NCI-H2196 treated with DMSO at 0.1 percent for 48 hours (cell line): ENCODE measurements around the gene ING2.
A peak's percentile ranks its signal among the peaks of the same experiment; 100 is the strongest.

ENCODE experiments used
- DNase-seq: peaks from one replicate; lab custom pipeline; 2025; ENCODE audit not compliant: unreplicated experiment; lab: John Stamatoyannopoulos, UW

ING2 gene

DNA sequence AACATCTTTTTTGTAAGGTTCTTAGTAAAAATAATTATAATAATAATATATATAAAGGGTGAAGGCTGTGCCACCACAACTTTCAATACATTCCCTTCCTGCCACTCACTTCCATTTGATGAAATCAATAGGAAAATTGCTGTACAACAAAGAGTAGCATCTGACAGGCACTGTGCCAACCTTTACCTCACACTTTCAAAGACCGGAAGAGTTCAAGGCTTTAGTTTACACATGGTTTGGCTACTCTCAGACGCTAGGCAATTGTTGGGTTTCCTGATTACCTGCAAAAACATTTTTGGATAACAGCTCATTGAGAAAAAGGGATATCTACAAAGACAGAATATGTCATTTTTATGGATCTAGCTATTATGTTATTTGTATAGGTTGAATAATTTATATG lies 5.5 kb upstream of the ING2 start:
- DNase-seq = peak; percentile 48

DNA sequence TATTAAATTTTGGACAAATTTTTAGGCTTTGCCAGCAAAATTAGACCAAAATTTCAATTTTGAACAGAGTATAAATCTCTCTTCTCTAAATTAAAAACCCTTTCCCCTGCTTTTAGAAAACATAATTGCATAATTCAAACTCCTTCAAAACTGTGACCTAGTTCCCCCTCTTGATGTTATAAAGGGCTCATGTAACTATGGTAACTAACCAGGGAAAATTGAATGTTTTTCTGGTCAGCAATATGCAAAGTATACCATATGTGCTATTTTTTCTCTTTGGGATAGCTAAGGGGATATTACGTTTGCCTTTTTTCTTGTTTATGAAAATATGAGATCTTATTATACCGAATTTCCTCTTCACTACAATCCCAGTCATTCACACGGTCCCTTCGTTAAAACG lies 5.1 kb upstream of the ING2 start:
- no peak for DNase-seq

DNA sequence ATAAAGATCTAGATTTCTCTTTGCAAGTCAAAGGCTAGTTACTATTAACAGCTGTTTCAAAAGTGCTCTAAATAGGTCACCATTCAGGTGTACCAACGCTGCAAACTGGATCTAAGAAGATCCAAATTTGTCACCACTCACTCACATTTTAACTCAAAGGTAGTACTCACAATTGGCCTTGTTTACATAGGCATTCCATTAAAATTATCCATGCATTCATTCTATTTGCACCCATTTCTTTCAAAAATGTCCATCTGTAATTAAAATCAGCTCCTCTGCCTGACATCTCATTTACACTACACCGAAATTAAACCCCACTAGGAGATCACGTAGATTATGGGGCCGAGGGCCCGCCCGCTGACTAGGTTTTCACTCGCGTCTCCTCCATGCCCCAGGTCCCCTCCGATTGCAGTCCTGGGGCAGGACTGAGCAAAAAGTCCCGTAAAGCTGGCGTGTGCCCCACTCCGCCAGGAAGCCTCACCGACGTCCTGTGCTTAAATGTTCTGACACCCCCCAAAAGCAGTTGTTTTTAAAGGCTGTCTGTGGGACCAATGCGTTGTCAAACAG lies 1.3 kb upstream of the ING2 start:
- DNase-seq = no peak

DNA sequence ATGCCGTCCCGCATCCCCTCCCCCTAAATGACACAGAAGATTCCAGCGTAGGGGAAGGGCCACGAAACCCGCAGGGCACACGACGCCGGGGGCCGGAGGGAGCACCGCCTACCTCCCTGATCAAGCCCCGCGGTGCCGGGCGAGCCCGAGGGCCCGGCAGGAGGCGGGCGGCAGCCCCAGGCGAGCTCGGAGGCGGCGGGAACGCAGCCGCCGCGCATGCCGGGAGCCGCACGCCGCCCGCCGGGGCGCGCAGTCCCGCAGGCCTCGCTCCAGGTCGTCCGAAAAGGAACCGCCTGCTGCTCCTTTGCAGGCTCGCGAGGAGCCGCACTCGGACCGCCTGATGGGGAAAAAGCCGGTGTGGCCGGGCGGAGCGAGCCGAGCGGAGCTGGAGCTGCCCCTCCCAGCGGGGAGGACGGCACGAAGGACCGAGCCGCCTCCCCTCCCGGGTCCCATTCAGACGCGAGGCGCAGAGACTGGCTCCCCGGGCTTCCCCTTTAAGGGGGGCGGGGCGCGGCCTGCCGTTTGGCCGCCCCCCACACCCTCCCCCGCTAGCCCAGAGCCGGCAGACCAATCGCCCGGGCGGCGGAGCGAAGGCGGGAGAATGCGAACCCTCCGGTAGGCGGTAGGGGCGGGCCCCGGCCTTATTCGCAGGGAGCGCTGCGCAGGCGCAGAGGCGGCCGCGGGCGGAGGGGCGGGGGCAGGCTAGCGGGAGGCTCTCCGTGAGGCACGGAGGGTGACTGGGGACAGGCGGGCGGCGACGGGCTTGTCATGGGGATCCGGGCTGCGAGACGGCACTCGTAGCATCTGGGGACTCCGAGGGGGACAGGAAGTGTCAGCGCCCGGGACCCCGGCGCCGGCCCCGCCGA lies 561 bp upstream of the ING2 start:
- DNase-seq = peak; percentile 75

DNA sequence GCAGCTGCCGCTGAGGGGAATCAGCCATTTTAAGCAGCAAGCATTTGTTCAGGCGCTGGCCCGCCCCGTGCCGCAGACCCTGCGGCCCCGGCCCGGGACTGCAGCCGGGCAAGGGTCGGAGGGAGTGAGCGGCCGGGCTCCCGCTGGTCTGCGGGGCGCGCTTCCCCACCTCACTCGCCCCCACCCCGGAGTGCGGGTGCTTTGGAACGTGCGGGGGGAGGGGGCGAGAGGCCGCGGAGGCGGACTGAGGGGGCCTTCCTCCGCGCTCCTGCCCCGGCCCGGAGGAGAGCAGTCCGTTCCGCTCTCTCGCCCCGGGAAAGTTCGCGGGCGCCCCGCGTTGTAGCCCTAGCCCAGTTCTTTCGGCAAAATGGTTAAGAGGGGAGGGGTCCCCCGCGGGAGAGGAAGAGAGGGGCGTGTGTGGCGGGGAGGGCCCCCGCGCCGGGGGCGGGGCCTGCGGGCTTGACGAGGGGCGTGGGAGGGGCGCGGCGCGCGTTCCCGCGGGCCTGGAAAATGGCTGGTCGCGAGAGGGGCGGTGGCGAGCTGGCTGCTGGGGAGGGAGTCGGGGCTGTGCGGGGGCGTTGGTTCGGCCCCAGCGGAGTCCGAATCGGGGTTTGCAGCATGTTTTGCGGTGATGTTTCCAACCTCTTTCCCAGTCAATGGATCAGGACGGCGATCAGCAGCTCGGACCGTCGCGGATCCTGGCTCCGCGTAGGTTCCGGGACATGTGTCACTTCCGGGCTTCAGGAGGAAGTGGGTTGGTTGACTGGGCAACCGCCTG lies 942 bp downstream of the ING2 start:
- peak; percentile 33 for DNase-seq

DNA sequence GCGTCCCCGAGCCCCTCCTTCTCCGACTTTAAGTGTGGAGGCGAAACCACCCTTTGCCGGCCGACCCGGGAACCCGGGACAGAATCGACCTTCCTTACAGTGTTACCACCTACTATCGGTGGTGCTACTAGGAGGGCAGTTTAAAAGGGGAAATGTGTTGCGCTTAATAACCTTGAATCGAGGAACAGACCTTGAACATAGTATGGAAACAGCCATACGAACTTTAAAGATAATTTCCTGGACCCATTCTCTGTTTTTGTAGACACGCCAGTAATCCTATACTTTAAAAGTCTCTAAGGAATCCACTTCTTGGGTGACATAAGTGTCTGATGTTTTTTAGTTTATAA lies 1.5 kb downstream of the ING2 start:
- DNase-seq = no peak

DNA sequence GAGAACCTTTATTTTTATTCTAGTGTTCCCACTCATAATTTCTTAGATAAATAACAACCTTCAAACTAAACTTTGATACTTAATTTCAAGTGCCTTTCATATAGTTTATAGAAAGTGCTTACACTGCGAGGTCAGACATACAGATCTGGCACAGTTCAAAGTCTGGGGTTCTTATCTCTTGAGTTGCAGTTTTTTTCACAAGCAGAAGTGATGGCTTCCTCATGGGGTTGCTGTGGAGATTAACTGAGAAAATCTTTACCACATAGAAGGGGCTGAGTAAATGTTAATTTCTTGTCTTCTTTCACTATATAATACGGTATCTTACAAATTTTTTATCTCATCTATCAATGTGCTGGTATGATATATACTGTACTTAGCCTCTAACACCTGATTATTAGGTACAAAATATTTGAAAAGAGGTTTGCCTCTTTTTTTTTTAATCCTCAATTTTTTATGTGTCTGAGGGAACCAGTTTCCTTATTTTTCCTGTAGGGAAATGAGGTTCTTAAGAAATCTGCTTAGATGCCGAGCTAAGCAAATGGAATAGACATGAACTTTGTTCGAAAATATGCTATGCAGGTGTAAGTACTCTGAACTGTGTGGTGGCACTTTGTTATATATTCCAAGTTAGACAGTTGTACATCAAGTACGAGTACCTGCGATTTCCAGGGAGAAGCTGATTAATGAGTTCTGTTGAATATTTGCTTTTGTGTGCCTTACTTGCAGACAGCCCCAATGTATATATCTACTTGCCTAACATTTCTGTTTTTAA lies 3.3 kb downstream of the ING2 start:
- no peak for DNase-seq

DNA sequence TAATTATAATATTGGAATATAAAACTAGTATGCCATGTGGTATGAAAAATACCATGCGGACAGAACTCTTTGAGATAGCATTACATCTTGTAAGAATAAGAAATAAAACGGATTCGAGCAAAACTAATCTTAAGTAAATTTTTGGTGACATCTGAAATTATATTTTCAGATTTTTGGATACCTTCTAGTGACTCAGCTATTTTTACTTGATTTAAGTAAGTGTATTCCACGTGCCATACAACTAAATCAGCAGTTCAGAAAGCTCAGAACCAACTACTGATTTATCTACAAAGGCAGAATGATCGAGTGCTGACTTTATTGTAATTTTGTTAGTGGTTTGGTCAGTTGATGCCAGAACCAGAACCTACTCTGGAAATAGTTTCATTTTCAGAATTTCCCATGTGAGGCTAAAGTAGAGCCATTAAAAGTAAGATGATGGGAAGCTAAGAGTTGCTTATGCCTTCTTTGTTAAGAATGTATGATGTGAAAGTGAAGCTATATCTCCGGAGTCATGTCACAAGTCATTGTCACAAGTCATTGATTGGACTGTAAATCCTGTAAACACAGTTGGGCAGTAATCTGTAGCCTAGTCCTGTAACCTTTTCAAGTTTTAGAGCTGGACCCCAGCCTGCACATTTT lies 4.0 kb downstream of the ING2 start:
- DNase-seq = no peak

DNA sequence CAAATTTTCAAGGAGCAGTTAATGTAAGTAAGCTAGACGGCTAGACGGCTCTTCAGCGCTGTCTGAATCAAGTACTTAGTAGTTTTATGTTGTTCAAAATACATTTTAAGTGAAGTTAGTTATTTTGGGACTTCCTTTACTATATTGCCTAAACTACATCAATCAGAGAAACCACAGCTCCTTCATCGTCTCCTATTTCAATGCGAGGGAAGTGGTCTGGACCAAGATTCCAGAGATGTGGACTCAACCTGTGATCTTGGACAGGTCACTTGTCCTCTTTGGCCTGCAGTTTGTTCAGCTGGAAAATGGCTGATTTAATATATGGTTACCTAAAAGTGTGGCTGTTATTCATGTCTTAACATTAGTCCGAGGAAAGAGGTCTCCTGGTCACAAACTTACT lies 10.6 kb downstream of the ING2 start:
- DNase-seq = no peak

DNA sequence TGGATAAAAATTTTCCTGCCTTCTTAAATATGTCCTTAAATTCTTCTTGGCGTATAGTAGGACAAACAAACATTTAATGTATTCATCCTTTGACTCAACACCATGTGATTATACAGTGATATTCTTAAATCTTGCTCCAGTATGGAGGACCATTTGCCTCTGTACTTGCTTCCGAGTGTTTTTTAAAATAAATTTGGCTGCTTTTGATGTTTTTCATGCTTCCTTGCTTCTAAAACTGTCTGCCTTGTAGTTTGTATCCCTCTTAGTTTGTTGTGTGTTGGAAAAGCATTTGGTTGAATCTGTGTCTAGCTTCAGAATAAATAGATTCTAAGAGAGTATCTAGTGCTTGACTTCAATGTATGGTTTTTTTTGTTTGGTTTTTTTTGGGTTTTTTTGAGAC lies 12.3 kb downstream of the ING2 start:
- DNase-seq = no peak

DNA sequence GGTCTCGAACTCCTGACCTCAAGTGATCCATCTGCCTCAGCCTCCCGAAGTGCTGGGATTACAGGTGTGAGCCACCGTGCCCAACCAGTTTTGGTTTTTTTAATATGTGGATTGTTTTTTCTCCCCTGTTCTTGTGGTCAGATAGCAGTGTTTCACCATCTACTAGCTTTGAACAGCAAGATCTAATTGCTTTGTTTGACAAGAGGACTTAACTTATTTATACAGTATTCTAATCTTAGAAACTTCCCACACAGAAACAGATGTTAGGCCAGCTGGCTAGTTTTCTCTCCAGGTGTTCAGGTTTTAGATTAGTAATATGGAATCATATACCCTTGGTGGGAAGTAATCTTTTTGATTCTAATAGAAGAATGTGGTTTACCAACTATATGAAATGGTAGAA lies 12.9 kb downstream of the ING2 start:
- DNase-seq = no peak

DNA sequence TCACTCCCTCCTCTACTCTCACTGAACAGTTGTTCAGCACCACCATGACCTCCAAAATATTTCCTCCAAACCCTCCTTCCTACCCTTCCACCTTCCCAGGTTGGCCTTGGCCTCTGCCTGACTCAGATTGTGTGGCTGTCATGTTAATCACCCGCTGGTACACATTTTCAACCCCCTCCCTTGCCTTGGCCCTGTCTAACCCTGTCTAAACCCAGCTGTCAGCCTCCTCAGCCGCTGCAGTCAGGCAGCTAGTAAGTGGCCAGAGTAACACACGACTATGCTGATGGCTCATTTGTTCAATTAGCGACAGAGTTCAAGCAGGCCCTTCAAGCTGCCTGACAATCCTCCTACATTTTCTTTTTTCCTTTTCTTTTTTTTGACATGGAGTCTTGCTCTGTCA lies 18.0 kb downstream of the ING2 start:
- DNase-seq = no peak

DNA sequence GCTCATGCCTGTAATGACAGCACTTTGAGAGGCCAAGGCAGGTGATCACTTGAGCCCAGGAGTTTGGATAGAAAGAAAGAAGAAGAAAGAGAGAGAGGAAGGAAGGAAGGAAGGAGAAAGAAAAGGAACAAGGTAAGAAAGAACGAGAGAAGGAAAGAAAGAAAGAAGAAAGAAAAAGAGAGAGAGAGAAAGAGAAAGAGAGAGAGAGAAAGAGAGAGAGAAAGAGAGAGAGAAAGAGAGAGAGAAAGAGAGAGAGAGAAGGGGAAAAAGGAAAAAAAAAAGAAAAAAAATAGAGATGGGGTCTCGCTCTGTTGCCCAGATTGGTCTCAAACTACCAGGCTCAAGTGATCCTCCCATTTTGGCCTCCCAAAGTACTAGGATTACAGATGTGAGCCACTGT lies 22.5 kb downstream of the ING2 start:
- no peak for DNase-seq

DNA sequence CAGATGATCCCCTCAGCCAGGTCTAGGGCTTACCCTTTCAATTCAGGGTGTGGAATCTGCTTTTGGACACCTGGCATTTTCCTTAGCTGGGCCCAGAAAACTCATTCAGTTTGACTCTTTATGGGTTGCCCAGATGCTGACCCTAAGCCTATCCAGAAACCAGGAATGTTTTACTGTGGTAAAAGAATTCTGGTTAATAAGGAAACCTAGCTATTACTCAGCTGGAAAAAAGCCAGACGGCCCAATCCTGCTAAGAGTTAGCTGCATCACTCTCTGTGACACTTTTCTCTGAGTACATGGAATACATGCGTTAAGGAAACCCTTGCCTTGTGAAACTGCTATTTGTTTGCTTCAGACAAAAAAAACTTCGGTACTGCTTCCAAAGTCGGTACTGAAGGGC lies 28.0 kb downstream of the ING2 start:
- DNase-seq = no peak

DNA sequence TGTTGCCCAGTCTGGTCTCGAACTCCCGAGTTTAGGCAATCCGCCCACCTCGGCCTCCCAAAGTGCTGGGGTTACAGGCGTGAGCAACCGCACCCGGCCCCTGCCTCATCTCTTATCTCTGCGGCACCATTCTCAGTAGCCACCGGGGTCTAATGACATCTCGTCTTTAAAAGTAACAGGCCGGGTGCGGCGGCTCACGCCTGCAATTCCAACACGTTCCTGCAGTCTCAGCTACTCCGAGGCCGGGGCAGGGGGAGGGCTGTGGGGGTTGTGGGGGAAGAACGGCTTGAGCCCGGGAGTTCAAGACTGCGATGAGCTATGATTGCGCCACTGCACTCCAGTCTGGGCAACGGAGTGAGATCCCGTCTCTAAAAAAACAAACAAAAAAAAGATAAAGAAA lies 28.8 kb downstream of the ING2 start:
- no peak for DNase-seq

DNA sequence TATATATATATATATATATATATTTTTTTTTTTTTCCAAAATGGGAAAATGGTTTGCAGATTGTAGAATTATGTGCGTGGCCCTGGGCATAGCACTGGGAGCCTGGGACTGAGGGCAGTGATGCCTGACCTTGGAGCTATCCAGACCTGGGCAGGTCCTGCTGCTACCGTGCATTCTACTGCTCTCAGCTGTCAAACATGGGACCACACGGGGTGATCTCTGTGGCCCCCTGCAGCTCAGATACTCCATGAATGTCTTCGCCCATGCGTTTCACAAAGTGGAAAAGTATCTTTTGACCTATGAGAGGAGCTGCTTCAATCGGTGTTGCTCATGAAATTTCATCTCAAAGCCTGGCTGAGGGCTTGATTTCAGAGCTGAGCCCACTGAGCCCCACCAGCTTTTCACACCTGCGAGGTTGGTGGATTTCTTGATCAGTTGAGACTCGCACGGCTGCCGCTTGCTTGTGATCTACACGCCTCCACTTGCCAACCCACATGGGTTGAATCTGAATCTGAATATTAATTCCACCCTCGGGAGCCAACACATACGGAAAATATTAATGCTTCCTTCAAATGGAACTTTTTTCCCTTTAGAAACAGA lies 35.7 kb downstream of the ING2 start:
- no peak for DNase-seq

DNA sequence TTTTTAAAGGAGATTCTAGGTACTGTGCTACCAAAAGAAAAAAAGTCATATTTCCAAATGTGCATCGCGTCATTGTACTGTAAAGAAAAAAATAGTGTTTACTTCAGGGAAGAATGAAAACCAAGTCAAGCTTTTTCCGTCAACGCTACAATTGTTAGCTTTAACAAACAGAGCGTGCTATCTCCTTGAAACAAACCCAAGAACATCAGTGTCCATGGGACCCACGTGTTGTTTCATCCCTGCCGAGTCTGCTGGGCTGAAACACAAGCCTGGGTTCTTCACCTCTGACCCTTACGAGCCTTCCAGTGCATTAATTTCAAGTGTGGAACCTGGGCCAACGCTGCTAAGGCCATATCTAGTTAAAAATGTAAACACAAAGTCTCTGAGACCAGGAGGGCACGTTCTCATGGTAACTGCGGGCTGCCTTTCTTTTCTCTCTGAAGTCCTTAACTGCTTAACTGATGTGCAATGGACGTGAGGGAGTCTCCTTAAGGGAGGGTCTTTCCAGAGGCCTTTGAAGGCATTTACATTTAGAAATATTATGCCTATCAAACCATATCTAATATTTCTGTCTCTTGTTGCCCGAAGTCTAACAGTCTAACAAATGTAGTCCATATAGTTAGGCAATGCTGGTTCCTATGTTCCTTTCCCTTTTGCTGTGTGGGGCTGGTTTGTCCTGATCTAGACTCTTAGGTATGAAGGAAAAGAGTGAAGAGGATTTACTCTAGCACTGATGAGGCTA lies 36.3 kb downstream of the ING2 start:
- peak; percentile 19 for DNase-seq

DNA sequence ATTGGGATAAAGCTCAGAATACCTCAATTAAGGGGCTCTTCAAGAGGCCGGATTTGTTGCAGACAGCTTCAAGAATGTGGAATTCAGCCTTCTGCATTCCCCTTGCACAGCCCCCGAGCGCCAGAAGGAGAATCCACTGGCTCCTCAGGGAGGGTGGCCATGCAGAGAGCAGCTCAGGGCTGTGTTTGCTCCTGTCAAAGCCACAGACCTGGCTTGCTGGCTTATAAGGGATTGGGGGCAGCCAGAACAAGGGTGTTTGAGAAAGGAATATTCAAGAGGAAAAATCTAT lies 36.8 kb downstream of the ING2 start:
- DNase-seq = no peak

DNA sequence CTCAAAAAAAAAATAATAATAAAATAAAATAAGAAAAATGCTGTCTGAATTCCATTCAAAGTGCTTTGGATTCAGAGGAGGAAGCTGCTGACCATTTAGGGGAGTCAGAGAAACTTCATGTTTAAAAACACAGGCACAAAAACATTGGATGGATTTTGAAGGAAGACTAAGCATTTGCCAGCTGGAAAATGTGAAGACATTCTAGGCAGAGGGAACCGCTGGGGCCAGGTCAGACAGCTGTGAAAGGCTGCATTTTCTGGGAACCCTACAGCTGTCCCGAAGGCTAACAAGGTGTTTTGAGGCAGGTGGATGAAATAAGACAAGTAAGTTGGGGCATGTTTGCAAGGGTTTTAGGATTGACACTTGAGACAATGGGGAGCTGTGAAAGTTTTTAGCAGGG lies 38.6 kb downstream of the ING2 start:
- no peak for DNase-seq

DNA sequence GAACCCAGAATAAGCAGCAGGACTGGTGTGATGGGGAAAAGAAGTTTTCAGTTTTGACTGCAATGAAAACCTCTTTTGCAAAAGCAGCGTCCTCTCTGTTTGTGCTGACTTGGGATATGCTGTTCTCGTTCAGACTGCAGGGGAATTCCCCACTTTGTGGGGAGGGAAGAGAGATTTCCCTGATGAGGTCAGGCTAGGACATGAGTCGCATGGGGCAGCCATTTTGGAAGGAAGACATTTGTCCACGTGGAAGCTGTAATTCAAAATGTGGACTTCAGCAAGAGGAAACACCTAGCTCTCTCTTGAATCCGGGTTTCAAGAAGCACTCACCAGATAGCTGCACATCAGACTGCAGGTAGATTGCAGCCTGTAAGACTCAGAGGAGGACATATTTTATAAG lies 39.3 kb downstream of the ING2 start:
- DNase-seq = no peak
